CMK (cell line): ENCODE results near the gene ARL5C.

Experiments used
- DNase-seq: peaks from one replicate; pipeline ENCODE4 v3.0.0-alpha.2; 2010; ENCODE audit warnings: low read depth

Gene ARL5C

DNA sequence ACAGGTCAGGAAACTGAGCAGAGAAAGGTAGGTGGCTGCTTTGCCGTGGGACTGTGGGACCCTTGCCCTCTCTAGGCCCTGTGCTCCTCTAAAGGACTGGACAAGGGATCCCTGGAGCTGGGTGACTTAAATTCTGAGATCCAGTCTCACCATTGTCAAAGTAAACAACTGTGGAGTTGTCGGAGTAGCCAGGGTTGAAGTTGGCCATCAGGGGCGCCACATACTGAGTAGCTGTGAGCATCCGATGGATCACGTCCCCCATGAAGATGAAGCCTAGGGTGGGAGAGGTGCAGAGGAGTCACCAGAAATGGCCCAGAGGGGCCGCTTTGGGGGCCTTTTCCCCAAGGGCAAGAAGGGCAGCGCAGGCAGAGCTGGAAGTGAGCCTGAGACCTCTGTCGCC is 58.0 kb downstream of the ARL5C start:
- no peak for DNase-seq

GRCh38 chr17:39107155-39107554 is 58.8 kb downstream of the ARL5C start:
- no peak for DNase-seq
